ENCODE results near the gene MEIS1.

The MEIS1 gene

DNA sequence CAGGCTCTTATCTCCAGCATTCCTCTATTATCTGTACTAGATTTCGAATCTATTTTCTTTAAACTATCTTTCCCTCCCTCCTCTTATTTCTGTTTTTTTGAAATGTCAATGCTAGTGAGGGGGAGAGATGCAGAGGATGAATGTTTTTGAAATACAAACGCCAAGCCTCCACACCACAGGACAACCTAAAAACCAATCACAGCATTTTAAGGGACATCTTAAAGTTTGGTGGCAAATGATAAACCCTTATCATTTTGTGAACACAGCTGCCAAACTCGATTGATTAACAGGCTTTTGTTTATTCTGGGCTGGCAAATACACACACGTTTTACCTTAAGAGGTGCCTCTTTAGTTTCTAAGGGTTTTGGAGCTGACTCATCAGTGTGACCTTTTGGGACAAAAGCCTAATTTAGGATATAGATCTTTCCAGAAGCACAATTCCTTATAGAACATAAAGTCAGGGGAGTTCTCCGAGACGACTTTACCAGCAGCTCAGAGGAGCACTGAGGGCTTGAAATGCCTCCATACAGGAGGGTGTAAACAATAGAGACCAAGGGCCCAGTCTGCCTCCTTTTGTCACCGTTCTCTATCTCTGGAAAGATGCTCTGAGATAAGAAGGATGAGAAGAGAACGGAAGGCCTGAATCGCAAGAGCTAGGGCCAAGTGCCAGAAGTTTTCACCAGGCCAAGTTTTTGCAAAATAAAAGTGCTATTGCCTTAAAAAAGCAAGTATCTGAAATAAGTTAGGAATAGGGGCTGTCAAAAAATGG, 4.2 kb upstream of the MEIS1 start:
- DNase-seq, result no peak
- Histone ChIP-seq H3K9me3 (ENCODE audit: severe bottlenecking) (no peaks in the 10 kb centered on the region), H3K36me3 (no peaks in the 10 kb centered on the region), H3K4me3 (ENCODE audit: low read depth, low read length) (no peak overlapping the region), H3K27ac (no peak overlapping the region), H3K27me3 (ENCODE audit: insufficient read depth, low read depth, severe bottlenecking) (peaks cover 32% of the 10 kb centered on the region)
- TF ChIP-seq, protein P1, sequence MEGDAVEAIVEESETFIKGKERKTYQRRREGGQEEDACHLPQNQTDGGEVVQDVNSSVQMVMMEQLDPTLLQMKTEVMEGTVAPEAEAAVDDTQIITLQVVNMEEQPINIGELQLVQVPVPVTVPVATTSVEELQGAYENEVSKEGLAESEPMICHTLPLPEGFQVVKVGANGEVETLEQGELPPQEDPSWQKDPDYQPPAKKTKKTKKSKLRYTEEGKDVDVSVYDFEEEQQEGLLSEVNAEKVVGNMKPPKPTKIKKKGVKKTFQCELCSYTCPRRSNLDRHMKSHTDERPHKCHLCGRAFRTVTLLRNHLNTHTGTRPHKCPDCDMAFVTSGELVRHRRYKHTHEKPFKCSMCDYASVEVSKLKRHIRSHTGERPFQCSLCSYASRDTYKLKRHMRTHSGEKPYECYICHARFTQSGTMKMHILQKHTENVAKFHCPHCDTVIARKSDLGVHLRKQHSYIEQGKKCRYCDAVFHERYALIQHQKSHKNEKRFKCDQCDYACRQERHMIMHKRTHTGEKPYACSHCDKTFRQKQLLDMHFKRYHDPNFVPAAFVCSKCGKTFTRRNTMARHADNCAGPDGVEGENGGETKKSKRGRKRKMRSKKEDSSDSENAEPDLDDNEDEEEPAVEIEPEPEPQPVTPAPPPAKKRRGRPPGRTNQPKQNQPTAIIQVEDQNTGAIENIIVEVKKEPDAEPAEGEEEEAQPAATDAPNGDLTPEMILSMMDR (IDR thresholded peaks at IDR 0.05; ENCODE audit: low read depth, low read length), result no peak

DNA sequence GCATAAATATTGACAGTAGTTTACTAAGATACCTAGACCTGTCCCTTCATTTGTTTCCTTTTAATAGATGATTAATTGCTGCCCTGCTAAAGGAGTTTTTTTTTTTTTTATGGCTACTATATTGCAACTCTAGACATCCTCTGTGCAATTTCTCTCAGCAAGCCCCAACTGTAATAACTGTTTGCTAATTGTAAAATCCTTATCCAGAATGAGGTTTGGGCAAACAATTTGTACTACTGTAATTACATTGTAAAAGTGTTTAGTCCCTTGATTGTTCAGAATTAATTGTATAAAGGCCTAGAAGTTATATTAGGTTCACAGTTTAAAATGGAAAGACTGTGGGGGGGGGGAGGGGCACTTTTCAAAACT, 3.7 kb upstream of the MEIS1 start:
- Histone ChIP-seq H3K36me3 (no peaks in the 10 kb centered on the region), H3K27me3 (ENCODE audit: insufficient read depth, low read depth, severe bottlenecking) (peaks cover 26% of the 10 kb centered on the region), H3K9me3 (ENCODE audit: severe bottlenecking) (no peaks in the 10 kb centered on the region), H3K27ac (no peak overlapping the region), H3K4me3 (ENCODE audit: low read depth, low read length) (no peak overlapping the region)
- no peak for DNase-seq
- TF ChIP-seq, protein P1 (IDR thresholded peaks at IDR 0.05; ENCODE audit: low read depth, low read length), result no peak

DNA sequence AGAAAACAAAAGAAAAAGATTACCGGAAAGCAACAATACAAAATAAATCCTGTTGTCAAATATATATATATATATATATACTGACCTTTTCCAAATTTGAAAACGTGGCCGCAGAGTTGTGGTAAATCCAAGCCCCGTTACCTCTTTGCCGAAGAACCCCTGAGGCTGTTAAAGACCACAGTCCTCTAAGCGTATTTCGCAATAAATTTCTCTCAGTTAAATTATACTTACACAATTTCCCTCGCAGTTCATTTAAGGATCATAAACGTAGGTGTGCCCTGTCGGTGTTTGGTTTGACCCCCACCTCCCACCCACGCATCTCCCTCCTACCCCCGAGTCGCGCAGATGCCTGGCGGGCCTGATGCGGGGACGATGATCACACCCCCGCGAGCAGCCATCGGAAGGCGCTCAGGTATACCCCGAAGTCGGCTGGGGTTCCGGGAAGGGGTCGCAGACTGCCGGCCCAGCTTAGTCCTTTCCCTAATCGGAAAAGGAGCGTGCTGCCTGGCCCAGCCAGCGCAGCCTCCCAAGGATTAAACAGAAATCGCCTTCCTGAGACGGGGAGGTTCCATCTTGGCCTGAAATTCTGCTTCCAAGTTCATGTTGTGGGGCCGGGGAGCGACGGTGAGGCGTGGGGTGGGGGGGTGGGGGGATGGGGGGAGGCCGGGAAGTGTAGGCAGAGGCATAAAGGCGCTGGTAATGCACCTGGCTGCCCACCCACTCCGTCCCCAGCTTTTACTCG, 2.9 kb upstream of the MEIS1 start:
- no peaks in the 10 kb centered on the region for H3K9me3 ChIP-seq (ENCODE audit: severe bottlenecking)
- peaks cover 19% of the 10 kb centered on the region for H3K27me3 ChIP-seq (ENCODE audit: insufficient read depth, low read depth, severe bottlenecking)
- no peak overlapping the region for H3K27ac ChIP-seq
- TF ChIP-seq, protein P1 (IDR thresholded peaks at IDR 0.05; ENCODE audit: low read depth, low read length), result no peak
- H3K4me3 ChIP-seq (ENCODE audit: low read depth, low read length), result no peak overlapping the region; the same call in 1 of the 2 replicates
- DNase-seq, result no peak
- H3K36me3 ChIP-seq, result no peaks in the 10 kb centered on the region

DNA sequence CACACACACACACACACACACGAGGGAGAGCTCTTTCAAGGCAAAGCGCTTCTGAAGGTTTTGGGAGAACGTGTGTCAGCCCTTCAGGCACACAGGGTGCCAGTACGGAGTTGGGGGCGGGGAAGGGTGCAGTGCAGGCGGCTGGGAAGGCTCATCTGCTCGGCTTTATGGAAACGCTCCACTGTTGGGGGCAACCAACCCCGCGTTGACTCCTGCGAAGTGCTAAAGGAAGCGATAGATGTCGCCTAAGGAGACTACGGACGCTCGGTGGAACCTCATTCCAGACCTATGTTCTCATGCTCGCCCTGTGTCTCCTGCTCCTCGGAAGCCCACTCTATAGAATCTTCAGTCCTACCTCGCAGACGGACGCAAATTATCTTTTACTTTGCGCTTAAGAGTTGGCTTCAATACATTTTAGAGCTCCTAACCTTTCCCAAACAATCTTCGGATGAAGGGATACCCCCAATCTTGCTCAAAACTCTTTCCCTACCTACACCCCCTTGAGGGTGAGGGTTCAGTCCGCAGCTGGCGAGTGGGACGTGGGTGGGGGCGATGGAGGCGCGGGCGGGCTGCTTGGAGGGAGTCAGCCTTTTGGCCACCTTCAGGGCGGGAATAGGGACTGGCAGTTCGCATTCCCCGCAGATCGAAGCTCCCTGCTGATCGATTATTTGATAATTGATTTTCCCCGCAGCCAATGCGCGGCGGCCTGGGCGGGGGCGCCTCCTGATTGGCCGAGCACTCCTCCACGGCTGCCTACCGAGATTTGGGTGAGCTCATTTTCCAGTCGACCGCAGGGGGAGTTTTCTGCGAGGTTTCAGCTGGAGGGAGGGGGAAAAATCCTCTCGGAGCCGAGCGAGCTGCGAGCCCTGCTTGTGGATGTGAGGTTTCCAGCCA, 1.9 kb upstream of the MEIS1 start:
- H3K36me3 ChIP-seq, result no peaks in the 10 kb centered on the region; the same call in 1 of the 2 replicates
- peaks cover 8% of the 10 kb centered on the region for H3K27me3 ChIP-seq (ENCODE audit: insufficient read depth, low read depth, severe bottlenecking)
- TF ChIP-seq, protein P1 (IDR thresholded peaks at IDR 0.05; ENCODE audit: low read depth, low read length), result no peak
- H3K4me3 ChIP-seq (ENCODE audit: low read depth, low read length), result peak overlapping the region; percentile 65
- peak; percentile 98 for DNase-seq
- peak overlapping the region; percentile 81 for H3K27ac ChIP-seq
- no peaks in the 10 kb centered on the region for H3K9me3 ChIP-seq (ENCODE audit: severe bottlenecking)

DNA sequence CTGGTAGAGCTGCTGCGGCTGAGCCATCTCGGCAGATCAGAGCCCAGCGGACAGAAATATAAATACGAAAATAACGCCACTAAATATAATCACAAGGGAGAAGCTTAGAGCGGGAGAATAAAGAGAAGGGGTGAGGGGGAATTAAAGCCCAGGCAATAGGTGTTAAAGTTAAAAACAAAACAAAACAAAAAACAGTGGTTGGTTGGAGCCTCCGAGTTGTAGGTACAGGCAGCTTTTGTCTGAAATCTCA, 1.3 kb upstream of the MEIS1 start:
- Histone ChIP-seq H3K36me3 (no peaks in the 10 kb centered on the region; the same call in 1 of the 2 replicates), H3K9me3 (ENCODE audit: severe bottlenecking) (no peaks in the 10 kb centered on the region), H3K27ac (peak overlapping the region; percentile 81), H3K4me3 (ENCODE audit: low read depth, low read length) (peak overlapping the region; percentile 65), H3K27me3 (ENCODE audit: insufficient read depth, low read depth, severe bottlenecking) (peaks cover 4% of the 10 kb centered on the region)
- TF ChIP-seq, protein P1 (IDR thresholded peaks at IDR 0.05; ENCODE audit: low read depth, low read length), result no peak
- no peak for DNase-seq
